ACC112 (cell line): ENCODE measurements around the gene ALK.

Experiments
- H2AFZ ChIP-seq: fragments of 200-600 bp; sonication (generic); one replicate; pipeline ENCODE4 v1.6.0; 2017; ENCODE audit warnings: antibody characterized with exemption, low read length; ENCODE audit not compliant: unreplicated experiment
- H3K27ac ChIP-seq: fragments of 200-600 bp; sonication (generic); 2 replicates; pipeline ENCODE4 v1.5.1; 2014; ENCODE audit warnings: low read depth, mild to moderate bottlenecking, antibody characterized with exemption, low read length, moderate library complexity
- H3K27me3 ChIP-seq: fragments of 200-600 bp; sonication (generic); 2 replicates; pipeline ENCODE4 v1.6.1; 2014; ENCODE audit warnings: mild to moderate bottlenecking, antibody characterized with exemption, low read length, moderate library complexity, mixed read lengths; ENCODE audit not compliant: insufficient read depth
- H3K36me3 ChIP-seq: fragments of 200-600 bp; sonication (generic); 2 replicates; pipeline ENCODE4 v1.6.1; 2016; ENCODE audit warnings: mild to moderate bottlenecking, antibody characterized with exemption, low read length, moderate library complexity, mixed read lengths; ENCODE audit not compliant: insufficient read depth
- H3K4me1 ChIP-seq: fragments of 200-600 bp; sonication (generic); one replicate; pipeline ENCODE4 v1.6.1; 2016; ENCODE audit warnings: low read length, mixed read lengths; ENCODE audit not compliant: insufficient read depth, unreplicated experiment, control insufficient read depth
- H3K4me3 ChIP-seq: fragments of 200-600 bp; sonication (generic); 2 replicates; pipeline ENCODE4 v1.5.1; 2014; ENCODE audit warnings: mild to moderate bottlenecking, low read depth, low read length
- H3K79me2 ChIP-seq: fragments of 200-600 bp; sonication (generic); one replicate; pipeline ENCODE4 v1.6.0; 2016; ENCODE audit warnings: low read length; ENCODE audit not compliant: control insufficient read depth, unreplicated experiment, insufficient read depth

Gene ALK

DNA sequence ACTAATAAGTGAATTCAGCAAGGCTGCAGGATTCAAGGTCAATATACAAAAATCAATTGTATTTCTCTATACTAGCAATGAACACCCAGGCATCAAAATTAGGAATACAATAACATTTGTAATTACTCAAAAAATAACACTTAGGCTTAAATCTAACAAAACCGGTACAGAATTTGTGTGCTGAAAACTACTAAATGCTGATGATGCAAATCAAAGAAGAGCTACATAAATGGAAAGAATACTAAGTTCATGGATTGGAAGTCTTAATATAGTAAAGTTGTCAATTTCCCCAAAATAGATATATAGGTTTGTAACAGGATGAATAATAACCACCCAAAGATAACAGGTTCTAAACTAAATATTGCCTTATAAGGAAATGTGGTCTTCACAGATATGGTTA is 286.5 kb downstream of the ALK start:
- no peak overlapping the region for H3K27ac ChIP-seq
- no peaks in the 10 kb centered on the region for H3K79me2 ChIP-seq
- peaks cover 7% of the 10 kb centered on the region for H3K4me1 ChIP-seq
- H3K27me3 ChIP-seq = no peaks in the 10 kb centered on the region
- no peak overlapping the region for H3K4me3 ChIP-seq
- H3K36me3 ChIP-seq = no peaks in the 10 kb centered on the region
- no peak overlapping the region for H2AFZ ChIP-seq

DNA sequence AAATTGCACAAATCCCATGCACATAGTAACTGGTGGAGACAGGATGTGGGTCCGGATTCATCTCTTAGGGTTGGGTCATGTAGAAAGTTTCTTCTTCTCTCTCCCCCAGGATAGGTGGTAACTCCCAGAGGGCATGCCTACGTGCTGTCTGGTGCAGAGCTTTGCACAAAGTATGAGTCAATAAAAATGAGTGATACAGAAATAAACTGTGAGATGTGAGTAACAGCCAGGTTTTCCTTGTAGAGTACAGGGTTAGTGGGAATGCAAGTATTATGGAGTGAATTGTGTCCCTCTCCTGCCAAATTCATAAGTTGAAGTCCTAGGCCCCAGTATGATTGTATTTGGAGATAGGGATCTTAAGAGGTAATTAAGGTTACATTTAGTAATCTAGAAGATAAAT is 289.4 kb downstream of the ALK start:
- no peaks in the 10 kb centered on the region for H3K27me3 ChIP-seq
- no peaks in the 10 kb centered on the region for H3K79me2 ChIP-seq
- H3K4me3 ChIP-seq = no peak overlapping the region
- no peak overlapping the region for H2AFZ ChIP-seq
- peaks cover 27% of the 10 kb centered on the region for H3K4me1 ChIP-seq
- H3K36me3 ChIP-seq = no peaks in the 10 kb centered on the region
- H3K27ac ChIP-seq = no peak overlapping the region

DNA sequence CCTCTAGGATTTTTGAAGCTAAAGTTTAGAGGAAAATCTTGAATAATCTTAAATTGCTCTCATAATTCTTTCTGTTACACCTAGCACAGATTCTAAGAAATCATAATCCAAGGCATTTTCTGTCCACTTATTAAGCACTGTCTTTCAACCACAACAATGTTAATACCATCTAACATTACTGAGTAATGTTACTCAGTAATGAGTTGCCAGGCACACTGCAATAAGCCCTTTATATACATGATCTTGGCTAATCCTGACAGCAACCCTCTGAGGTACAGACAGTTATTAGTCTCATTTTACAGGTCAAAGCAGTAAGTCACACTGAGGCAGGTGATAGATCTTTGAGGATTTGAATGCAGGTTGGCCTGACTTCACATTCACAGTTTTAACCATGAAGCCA is 291.9 kb downstream of the ALK start:
- H3K27ac ChIP-seq = no peak overlapping the region
- H3K27me3 ChIP-seq = no peaks in the 10 kb centered on the region
- no peaks in the 10 kb centered on the region for H3K36me3 ChIP-seq
- H3K79me2 ChIP-seq = no peaks in the 10 kb centered on the region
- no peak overlapping the region for H2AFZ ChIP-seq
- peaks cover 32% of the 10 kb centered on the region for H3K4me1 ChIP-seq
- H3K4me3 ChIP-seq = no peak overlapping the region

DNA sequence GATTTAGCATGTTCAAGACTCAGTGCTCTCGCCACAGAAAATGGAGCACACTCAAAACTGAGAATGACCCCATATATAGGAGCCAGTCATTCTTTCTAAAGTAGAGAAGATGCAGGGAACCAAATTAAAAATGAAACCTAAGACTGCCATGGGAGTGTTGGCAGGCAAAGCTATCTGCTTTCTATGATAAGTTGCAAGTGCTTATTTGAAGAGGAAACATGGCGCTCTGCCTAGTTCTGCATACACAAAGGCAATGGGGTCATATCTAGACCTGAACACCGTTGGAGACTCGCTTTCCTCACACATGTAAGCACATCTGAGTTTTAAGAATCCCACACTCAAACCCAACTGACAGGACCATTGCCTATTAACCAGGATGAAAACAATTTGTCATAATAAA is 292.5 kb downstream of the ALK start:
- Histone ChIP-seq H3K27me3 (no peaks in the 10 kb centered on the region), H3K79me2 (no peaks in the 10 kb centered on the region), H3K27ac (no peak overlapping the region), H3K36me3 (no peaks in the 10 kb centered on the region), H3K4me3 (no peak overlapping the region), H3K4me1 (peaks cover 32% of the 10 kb centered on the region), H2AFZ (no peak overlapping the region)

DNA sequence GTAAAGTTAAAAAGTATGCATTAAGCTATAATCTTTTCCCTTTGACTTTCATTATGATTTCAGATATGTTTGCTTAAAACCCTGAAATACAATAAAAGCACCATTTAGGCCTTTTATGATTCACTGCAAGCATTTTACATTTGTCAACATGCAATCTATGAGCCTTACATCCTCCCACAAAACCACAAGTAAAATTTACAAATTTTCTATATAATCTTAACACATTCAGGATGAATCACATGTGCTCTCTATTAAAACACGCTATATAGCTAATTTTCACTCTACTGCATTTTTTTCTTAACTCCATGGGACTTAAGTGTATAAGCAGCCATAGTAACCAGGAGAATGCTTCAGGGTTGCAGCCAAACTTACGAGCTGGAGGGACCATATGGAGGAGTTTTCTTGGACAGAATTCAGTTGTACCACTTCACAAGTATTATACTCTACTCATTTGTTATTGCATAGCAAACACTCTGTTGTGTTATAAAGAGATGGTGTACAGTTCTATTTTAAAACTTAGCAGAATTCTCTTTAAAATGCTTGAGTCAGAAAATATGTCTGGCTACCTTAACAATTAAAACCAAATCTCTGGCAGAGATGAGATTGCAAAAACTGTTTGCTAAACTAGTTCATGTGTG is 293.2 kb downstream of the ALK start:
- Histone ChIP-seq H2AFZ (peak overlapping the region; percentile 41), H3K27ac (peak overlapping the region; percentile 12; the same call in 1 of the 2 replicates), H3K4me3 (peak overlapping the region; percentile 1; the same call in 1 of the 2 replicates), H3K79me2 (no peaks in the 10 kb centered on the region), H3K4me1 (peaks cover 32% of the 10 kb centered on the region), H3K36me3 (no peaks in the 10 kb centered on the region), H3K27me3 (no peaks in the 10 kb centered on the region)

DNA sequence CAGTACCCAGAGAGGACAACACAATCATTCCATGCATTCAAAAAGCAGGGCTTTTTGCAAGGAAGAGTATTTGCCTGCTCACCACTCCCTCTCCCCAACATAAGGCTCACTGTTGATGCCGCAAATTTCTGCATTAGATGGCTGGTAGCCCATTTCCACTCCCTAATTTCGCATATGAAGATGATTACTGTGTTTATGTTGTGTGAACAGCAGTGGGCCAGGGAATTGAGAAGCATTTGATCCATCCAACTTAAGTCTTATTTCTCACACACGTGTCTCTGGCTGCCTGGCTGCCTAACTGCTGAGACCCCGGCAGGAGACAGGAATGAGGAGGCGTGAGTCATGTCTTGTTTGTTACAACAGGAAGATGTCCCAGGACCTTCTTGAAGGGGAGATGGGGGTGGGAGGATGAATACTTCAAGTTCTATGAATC is 294.1 kb downstream of the ALK start:
- no peaks in the 10 kb centered on the region for H3K79me2 ChIP-seq
- peak overlapping the region; percentile 1; the same call in 1 of the 2 replicates for H3K4me3 ChIP-seq
- H3K27me3 ChIP-seq = no peaks in the 10 kb centered on the region
- H3K27ac ChIP-seq = peak overlapping the region; percentile 12; the same call in 1 of the 2 replicates
- no peaks in the 10 kb centered on the region for H3K36me3 ChIP-seq
- H2AFZ ChIP-seq = peak overlapping the region; percentile 46
- H3K4me1 ChIP-seq = peaks cover 32% of the 10 kb centered on the region

DNA sequence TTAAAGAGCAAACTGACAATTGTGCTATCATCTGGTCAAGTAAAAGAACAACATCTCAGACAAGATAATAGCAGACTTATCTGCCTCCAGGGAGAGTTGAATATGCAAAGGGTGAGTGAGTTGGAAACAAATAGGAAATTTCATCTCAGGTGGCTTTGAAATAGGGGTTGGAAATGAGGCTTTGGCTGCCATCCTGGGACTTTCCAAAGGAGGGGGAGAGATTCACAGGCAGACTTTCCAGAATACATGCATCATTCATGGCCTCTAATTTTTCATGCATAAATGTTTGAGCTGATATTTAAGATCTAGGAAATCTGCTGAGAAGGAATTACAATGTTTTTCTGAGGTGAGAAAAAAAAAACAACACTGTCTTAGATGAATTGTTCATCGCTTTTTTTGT is 300.5 kb downstream of the ALK start:
- no peak overlapping the region for H3K27ac ChIP-seq

DNA sequence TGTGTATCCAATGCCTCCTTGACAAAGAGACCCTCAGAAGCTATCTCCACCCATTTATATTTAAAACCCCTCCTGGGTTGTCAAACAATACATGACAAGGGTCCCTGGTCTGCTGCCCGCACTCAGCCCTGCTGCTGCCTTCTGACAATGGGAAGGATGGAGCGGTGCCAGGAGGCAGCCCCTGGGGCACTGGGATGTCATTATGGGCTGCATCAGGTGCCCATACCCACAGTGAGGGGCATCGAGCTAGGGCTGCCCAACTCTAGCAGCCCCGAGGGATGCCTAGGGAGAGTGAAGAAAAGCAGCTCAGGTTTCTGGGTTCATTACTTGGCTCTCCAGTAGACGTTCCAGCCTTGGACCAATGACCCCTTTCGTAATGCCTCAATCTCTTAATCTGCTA is 301.7 kb downstream of the ALK start:
- Histone ChIP-seq H3K27ac (no peak overlapping the region), H3K79me2 (no peaks in the 10 kb centered on the region), H2AFZ (no peak overlapping the region), H3K36me3 (no peaks in the 10 kb centered on the region), H3K27me3 (no peaks in the 10 kb centered on the region), H3K4me1 (no peaks in the 10 kb centered on the region), H3K4me3 (no peak overlapping the region)

More for the DNA sequence above, 300.5 kb downstream of the ALK start:
- Histone ChIP-seq H3K4me3 (no peak overlapping the region), H3K79me2 (no peaks in the 10 kb centered on the region), H3K4me1 (no peaks in the 10 kb centered on the region), H3K36me3 (no peaks in the 10 kb centered on the region), H3K27me3 (no peaks in the 10 kb centered on the region), H2AFZ (no peak overlapping the region)

DNA sequence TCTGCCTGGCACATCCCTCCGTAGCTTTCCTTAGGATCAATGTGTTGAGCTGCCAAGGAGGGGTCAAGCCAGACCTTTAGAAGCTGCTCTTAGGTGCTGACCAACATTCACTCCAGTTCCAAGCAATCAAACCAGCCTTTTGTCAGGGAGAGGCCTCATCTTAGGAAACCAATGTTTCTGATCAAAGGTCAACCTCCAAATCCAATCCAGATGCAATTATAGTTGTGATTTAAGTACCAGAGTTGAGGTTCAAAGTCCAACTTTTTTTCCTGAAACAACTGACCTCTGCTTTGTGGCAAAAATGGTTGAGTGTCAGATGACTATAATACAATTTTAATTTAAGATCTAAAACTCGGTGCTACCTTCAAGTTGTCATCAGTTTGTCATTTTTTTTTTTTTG is 303.4 kb downstream of the ALK start:
- H3K36me3 ChIP-seq = no peaks in the 10 kb centered on the region
- H2AFZ ChIP-seq = no peak overlapping the region
- H3K27me3 ChIP-seq = no peaks in the 10 kb centered on the region
- H3K4me3 ChIP-seq = no peak overlapping the region
- H3K79me2 ChIP-seq = no peaks in the 10 kb centered on the region
- H3K4me1 ChIP-seq = no peaks in the 10 kb centered on the region
- no peak overlapping the region for H3K27ac ChIP-seq

DNA sequence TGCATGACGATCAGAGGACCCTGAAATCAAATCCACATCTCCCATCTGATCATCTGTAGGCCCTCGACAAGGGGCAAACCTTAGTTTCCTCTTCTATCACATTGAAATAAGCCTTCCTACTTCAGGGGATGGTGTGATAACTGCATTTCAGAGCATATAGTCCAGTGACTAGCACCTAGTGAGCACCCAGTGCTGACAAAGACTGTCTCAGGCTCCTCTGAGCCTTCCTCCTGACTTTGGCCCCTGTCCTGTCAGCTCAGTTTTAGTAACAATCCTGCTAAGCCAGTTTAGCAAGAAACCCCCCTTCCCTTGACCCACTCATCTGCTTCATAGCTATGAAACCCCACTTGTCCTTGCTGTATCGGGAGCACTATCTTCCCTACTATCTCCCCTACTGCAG is 304.0 kb downstream of the ALK start:
- no peaks in the 10 kb centered on the region for H3K79me2 ChIP-seq
- no peaks in the 10 kb centered on the region for H3K4me1 ChIP-seq
- no peak overlapping the region for H3K27ac ChIP-seq
- no peak overlapping the region for H2AFZ ChIP-seq
- no peaks in the 10 kb centered on the region for H3K36me3 ChIP-seq
- H3K4me3 ChIP-seq = no peak overlapping the region
- no peaks in the 10 kb centered on the region for H3K27me3 ChIP-seq

DNA sequence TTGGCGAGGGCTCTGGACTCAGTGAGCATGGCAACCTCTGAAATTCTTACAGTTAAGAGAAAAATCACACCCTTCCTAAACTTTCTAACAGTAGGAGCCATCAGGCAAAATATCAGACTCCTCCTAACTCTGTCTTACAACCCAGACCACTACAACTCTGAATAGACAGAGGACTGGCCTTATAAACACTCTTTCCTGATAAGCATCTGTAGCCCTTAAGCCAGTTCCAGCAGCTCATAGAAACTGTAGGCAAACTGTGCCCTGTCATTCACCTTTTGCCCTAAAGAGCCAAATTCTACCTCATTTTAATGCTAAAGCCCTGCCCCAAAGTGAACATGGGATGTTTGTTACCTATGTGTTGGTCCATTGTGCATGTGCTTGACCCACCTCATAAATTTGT is 304.8 kb downstream of the ALK start:
- Histone ChIP-seq H3K27me3 (no peaks in the 10 kb centered on the region), H3K36me3 (no peaks in the 10 kb centered on the region), H3K4me3 (no peak overlapping the region)

More for the DNA sequence above, 304.8 kb downstream of the ALK start:
- H3K79me2 ChIP-seq = no peaks in the 10 kb centered on the region
- H2AFZ ChIP-seq = no peak overlapping the region
- H3K27ac ChIP-seq = no peak overlapping the region
- no peaks in the 10 kb centered on the region for H3K4me1 ChIP-seq
